Epithelial cell of esophagus (primary cell): ENCODE measurements around the gene FAM124A.

Source experiments
- DNase-seq: peaks from one replicate; pipeline ENCODE4 v3.0.0; 2010; ENCODE audit warnings: low read depth
- H3K4me3 ChIP-seq: 2 replicates; pipeline ENCODE4 v1.5.1; 2011; ENCODE audit warnings: mild to moderate bottlenecking, low read length, control low read depth
- CTCF ChIP-seq: IDR thresholded peaks from 2 replicates; pipeline ENCODE4 v1.5.1; 2011; ENCODE audit warnings: low read depth, mild to moderate bottlenecking, low read length, control low read depth, inconsistent platforms; ENCODE audit not compliant: insufficient read depth; ENCODE audit errors: missing control alignments

Gene FAM124A

GRCh38 chr13:51218626-51219025 is 3.6 kb upstream of the FAM124A start:
- no peak overlapping the region for H3K4me3 ChIP-seq
- DNase-seq, result no peak
- no peak for TF ChIP-seq CTCF

GRCh38 chr13:51220706-51221105 is 1.5 kb upstream of the FAM124A start:
- H3K4me3 ChIP-seq, result no peak overlapping the region
- DNase-seq, result no peak
- TF ChIP-seq CTCF, result no peak

GRCh38 chr13:51221108-51221507 is 1.1 kb upstream of the FAM124A start:
- H3K4me3 ChIP-seq, result no peak overlapping the region
- no peak for TF ChIP-seq CTCF
- DNase-seq, result no peak

GRCh38 chr13:51221674-51222036 is 543 bp upstream of the FAM124A start:
- H3K4me3 ChIP-seq, result peak overlapping the region; percentile 47
- DNase-seq, result peak; percentile 4
- no peak for TF ChIP-seq CTCF

- no peak for TF ChIP-seq CTCF
- DNase-seq, result no peak
- H3K4me3 ChIP-seq, result peak overlapping the region; percentile 13
These were observed 725 bp downstream of the FAM124A start for GRCh38 chr13:51222686-51223559.

GRCh38 chr13:51223560-51224270 is 1.5 kb downstream of the FAM124A start:
- TF ChIP-seq CTCF, result no peak
- DNase-seq, result no peak
- no peak overlapping the region for H3K4me3 ChIP-seq

- no peak overlapping the region for H3K4me3 ChIP-seq
- TF ChIP-seq CTCF, result no peak
- DNase-seq, result peak; percentile 24
These were observed 2.8 kb downstream of the FAM124A start for GRCh38 chr13:51225029-51225428.
